HEK293 (cell line): ENCODE measurements around the gene SULF2.

Experiments used
- EGR2 ChIP-seq: fragments of 450-650 bp; formaldehyde crosslinking; IDR thresholded peaks from 2 replicates; pipeline ENCODE4 v1.5.1; 2016; ENCODE audit warnings: low read depth, missing biosample characterization, missing genetic modification characterization
- FEZF1 ChIP-seq: fragments of 450-650 bp; formaldehyde crosslinking; IDR thresholded peaks from 2 replicates; pipeline ENCODE4 v1.5.1; 2016; ENCODE audit warnings: missing biosample characterization, missing genetic modification characterization
- IKZF3 ChIP-seq: fragments of 450-650 bp; IDR thresholded peaks from 2 replicates; pipeline ENCODE4 v1.5.0; 2018; ENCODE audit warnings: missing biosample characterization, mild to moderate bottlenecking, missing genetic modification characterization, moderate library complexity
- KLF9 ChIP-seq: fragments of 450-650 bp; formaldehyde crosslinking; IDR thresholded peaks from 2 replicates; pipeline ENCODE4 v1.5.1; 2016; ENCODE audit warnings: missing biosample characterization, missing genetic modification characterization, low read depth
- PRDM1 ChIP-seq: fragments of 450-650 bp; formaldehyde crosslinking; IDR thresholded peaks from 2 replicates; pipeline ENCODE4; 2016; ENCODE audit warnings: missing biosample characterization, missing genetic modification characterization
- PRDM10 ChIP-seq: fragments of 450-650 bp; formaldehyde crosslinking; IDR thresholded peaks from 2 replicates; pipeline ENCODE4 v1.5.1; 2016; ENCODE audit warnings: missing biosample characterization, missing genetic modification characterization
- PRDM2 ChIP-seq: fragments of 450-650 bp; formaldehyde crosslinking; IDR thresholded peaks from 2 replicates; pipeline ENCODE4 v1.5.1; 2016; ENCODE audit warnings: missing biosample characterization, missing genetic modification characterization, borderline replicate concordance
- SCRT2 ChIP-seq: fragments of 450-650 bp; formaldehyde crosslinking; IDR thresholded peaks from 2 replicates; pipeline ENCODE4 v1.5.1; 2016; ENCODE audit warnings: missing biosample characterization, missing genetic modification characterization
- SP7 ChIP-seq: fragments of 450-650 bp; formaldehyde crosslinking; IDR thresholded peaks from 2 replicates; pipeline ENCODE4 v1.5.1; 2016; ENCODE audit warnings: missing biosample characterization, missing genetic modification characterization
- ZBTB17 ChIP-seq: fragments of 450-650 bp; formaldehyde crosslinking; IDR thresholded peaks from 2 replicates; pipeline ENCODE4 v1.5.1; 2016; ENCODE audit warnings: missing biosample characterization, missing genetic modification characterization
- ZBTB7A ChIP-seq: fragments of 450-650 bp; formaldehyde crosslinking; IDR thresholded peaks from 2 replicates; pipeline ENCODE4 v1.5.1; 2016; ENCODE audit warnings: low read depth, missing biosample characterization, missing genetic modification characterization
- ZFP41 ChIP-seq: fragments of 450-650 bp; formaldehyde crosslinking; IDR thresholded peaks from 2 replicates; pipeline ENCODE4 v1.5.1; 2016; ENCODE audit warnings: missing biosample characterization, missing genetic modification characterization, borderline replicate concordance
- ZNF140 ChIP-seq: fragments of 450-650 bp; formaldehyde crosslinking; IDR thresholded peaks from 2 replicates; pipeline ENCODE4 v1.5.1; 2016; ENCODE audit warnings: missing biosample characterization, missing genetic modification characterization
- ZNF157 ChIP-seq: fragments of 450-650 bp; formaldehyde crosslinking; IDR thresholded peaks from 2 replicates; pipeline ENCODE4 v1.5.1; 2016; ENCODE audit warnings: missing biosample characterization, missing genetic modification characterization
- ZNF341 ChIP-seq: fragments of 450-650 bp; formaldehyde crosslinking; IDR thresholded peaks from 2 replicates; pipeline ENCODE4; 2016; ENCODE audit warnings: low read depth, missing biosample characterization, missing genetic modification characterization
- ZNF423 ChIP-seq: fragments of 450-650 bp; formaldehyde crosslinking; IDR thresholded peaks from 2 replicates; pipeline ENCODE4 v1.5.1; 2016; ENCODE audit warnings: missing biosample characterization, missing genetic modification characterization
- ZNF677 ChIP-seq: fragments of 450-650 bp; IDR thresholded peaks from 2 replicates; pipeline ENCODE4 v1.5.0; 2018; ENCODE audit warnings: missing biosample characterization, mild to moderate bottlenecking, missing genetic modification characterization, moderate library complexity
- ZNF692 ChIP-seq: fragments of 450-650 bp; formaldehyde crosslinking; IDR thresholded peaks from 2 replicates; pipeline ENCODE4 v1.5.1; 2016; ENCODE audit warnings: missing biosample characterization, missing genetic modification characterization
- ZNF747 ChIP-seq: fragments of 450-650 bp; formaldehyde crosslinking; IDR thresholded peaks from 2 replicates; pipeline ENCODE4 v1.5.1; 2016; ENCODE audit warnings: missing biosample characterization, missing genetic modification characterization
- ZXDB ChIP-seq: fragments of 450-650 bp; formaldehyde crosslinking; IDR thresholded peaks from 2 replicates; pipeline ENCODE4 v1.5.1; 2016; ENCODE audit warnings: missing biosample characterization, missing genetic modification characterization
- TF ChIP-seq, protein P1 (sequence below): fragments of 450-650 bp; formaldehyde crosslinking; optimal IDR thresholded peaks from 2 replicates; pipeline ENCODE3; 2016; ENCODE audit warnings: missing biosample characterization, mild to moderate bottlenecking, missing genetic modification characterization
- TF ChIP-seq, protein P2 (sequence below): fragments of 450-650 bp; formaldehyde crosslinking; IDR thresholded peaks from 2 replicates; pipeline ENCODE4 v1.5.1; 2017; ENCODE audit warnings: missing biosample characterization, missing genetic modification characterization
- TF ChIP-seq, protein P3 (sequence below): fragments of 450-650 bp; formaldehyde crosslinking; IDR thresholded peaks from 2 replicates; pipeline ENCODE4 v1.5.1; 2016; ENCODE audit warnings: missing biosample characterization, missing genetic modification characterization

Gene SULF2

DNA sequence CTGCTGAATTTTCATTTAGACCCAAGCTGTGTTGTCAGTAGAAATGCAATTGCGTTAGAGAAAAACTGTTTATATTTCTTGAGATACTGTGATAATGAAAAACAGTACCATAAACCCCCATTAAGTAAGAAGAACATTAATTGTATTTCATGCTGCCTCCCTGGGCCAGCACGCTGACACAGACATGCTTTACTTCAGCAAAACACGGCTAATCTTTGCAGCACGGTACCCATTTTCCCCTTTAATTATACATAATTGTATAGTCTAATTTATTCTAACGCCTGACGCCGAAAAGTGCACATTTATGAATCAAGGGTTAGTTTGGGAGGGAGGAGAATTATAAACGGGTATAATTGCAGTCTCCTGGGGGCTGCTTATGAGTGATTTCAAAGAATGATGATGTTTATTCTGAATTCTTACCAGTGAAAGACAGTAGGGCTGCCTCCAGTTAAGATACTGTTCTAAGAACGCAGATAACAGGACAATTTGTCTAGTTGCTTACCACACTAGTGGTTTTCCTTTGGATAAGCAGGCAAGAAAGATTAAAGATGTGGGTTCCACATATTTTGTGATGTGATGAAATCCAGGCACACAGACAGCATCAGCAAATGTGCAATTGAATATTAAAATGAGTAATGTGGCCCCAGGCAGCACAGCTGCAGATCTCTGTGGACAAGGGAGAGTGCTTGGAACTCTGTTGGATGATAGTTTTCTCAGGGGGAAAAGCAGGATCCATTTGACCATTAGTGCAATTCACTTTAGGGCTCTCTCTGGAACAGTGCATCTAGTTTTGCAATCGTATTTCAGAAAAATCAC is 4.7 kb upstream of the SULF2 start (continued):
- TF ChIP-seq ZNF692 (tag by site-specific recombination), result no peak
- peak; percentile 93 for TF ChIP-seq SP7
- TF ChIP-seq ZNF140, result no peak
- no peak for TF ChIP-seq KLF9 (tag by site-specific recombination)
- TF ChIP-seq ZNF157 (tag by site-specific recombination), result no peak
- no peak for TF ChIP-seq ZNF423
- peak; percentile 34; the same call in 1 of the 2 replicates for TF ChIP-seq ZXDB (tag by site-specific recombination)
- no peak for TF ChIP-seq EGR2
- TF ChIP-seq ZNF677 (tag by site-specific recombination), result no peak
- TF ChIP-seq FEZF1 (tag by site-specific recombination), result peak; percentile 54; the same call in 1 of the 2 replicates
- TF ChIP-seq ZNF747 (tag by site-specific recombination), result no peak
- no peak for TF ChIP-seq PRDM2 (tag by site-specific recombination)
- TF ChIP-seq PRDM1, result peak; percentile 46; the same call in 1 of the 2 replicates
- peak; percentile 63 for TF ChIP-seq PRDM10
- TF ChIP-seq ZBTB7A, result no peak
- TF ChIP-seq, protein P1, sequence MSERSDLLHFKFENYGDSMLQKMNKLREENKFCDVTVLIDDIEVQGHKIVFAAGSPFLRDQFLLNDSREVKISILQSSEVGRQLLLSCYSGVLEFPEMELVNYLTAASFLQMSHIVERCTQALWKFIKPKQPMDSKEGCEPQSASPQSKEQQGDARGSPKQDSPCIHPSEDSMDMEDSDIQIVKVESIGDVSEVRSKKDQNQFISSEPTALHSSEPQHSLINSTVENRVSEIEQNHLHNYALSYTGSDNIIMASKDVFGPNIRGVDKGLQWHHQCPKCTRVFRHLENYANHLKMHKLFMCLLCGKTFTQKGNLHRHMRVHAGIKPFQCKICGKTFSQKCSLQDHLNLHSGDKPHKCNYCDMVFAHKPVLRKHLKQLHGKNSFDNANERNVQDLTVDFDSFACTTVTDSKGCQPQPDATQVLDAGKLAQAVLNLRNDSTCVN (tag by site-specific recombination), result no peak
- no peak for TF ChIP-seq IKZF3 (tag by site-specific recombination)
- no peak for TF ChIP-seq ZFP41 (tag by site-specific recombination)
- no peak for TF ChIP-seq ZNF341 (tag by site-specific recombination)
- TF ChIP-seq, protein P2, sequence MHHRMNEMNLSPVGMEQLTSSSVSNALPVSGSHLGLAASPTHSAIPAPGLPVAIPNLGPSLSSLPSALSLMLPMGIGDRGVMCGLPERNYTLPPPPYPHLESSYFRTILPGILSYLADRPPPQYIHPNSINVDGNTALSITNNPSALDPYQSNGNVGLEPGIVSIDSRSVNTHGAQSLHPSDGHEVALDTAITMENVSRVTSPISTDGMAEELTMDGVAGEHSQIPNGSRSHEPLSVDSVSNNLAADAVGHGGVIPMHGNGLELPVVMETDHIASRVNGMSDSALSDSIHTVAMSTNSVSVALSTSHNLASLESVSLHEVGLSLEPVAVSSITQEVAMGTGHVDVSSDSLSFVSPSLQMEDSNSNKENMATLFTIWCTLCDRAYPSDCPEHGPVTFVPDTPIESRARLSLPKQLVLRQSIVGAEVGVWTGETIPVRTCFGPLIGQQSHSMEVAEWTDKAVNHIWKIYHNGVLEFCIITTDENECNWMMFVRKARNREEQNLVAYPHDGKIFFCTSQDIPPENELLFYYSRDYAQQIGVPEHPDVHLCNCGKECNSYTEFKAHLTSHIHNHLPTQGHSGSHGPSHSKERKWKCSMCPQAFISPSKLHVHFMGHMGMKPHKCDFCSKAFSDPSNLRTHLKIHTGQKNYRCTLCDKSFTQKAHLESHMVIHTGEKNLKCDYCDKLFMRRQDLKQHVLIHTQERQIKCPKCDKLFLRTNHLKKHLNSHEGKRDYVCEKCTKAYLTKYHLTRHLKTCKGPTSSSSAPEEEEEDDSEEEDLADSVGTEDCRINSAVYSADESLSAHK (tag by site-specific recombination), result peak; percentile 69
- no peak for TF ChIP-seq SCRT2
- peak; percentile 64 for TF ChIP-seq ZBTB17
- TF ChIP-seq, protein P3, sequence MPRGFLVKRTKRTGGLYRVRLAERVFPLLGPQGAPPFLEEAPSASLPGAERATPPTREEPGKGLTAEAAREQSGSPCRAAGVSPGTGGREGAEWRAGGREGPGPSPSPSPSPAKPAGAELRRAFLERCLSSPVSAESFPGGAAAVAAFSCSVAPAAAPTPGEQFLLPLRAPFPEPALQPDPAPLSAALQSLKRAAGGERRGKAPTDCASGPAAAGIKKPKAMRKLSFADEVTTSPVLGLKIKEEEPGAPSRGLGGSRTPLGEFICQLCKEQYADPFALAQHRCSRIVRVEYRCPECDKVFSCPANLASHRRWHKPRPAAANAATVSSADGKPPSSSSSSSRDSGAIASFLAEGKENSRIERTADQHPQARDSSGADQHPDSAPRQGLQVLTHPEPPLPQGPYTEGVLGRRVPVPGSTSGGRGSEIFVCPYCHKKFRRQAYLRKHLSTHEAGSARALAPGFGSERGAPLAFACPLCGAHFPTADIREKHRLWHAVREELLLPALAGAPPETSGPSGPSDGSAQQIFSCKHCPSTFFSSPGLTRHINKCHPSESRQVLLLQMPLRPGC, result peak; percentile 12; the same call in 1 of the 2 replicates
